Measurements from ENCODE around the gene APBA2.
"Not testable (repeated sequence)": the region's sequence is repeated elsewhere in the genome, so short reads cannot be mapped to it uniquely, and the experiment has no call there.

Gene APBA2

GRCh38 chr15:29167122-29167521 lies 281.3 kb downstream of the APBA2 start:
- DNase-seq; intact Hi-C loops (cut with DNase I): not testable (repeated sequence)

Data from head of caudate nucleus (tissue), 42 donors.